Fibroblast of villous mesenchyme (primary cell): Measurements from ENCODE around the gene FTO. TPM values are rescaled to one million over a fixed set of nuclear protein-coding genes. Genes with fewer than 3 reads are reported as not detected.

Experiments used
- DNase-seq: peaks from one replicate; pipeline ENCODE4 v3.0.0-alpha.2; 2010; ENCODE audit warnings: low read depth
- H3K4me3 ChIP-seq: 2 replicates; pipeline ENCODE4 v1.5.1; 2011; ENCODE audit warnings: low read depth, mild to moderate bottlenecking, low read length
- CTCF ChIP-seq: IDR thresholded peaks from 2 replicates; pipeline ENCODE4 v1.5.1; 2012; ENCODE audit warnings: low read depth, mild to moderate bottlenecking, low read length; ENCODE audit not compliant: insufficient read depth
- total RNA-seq: library from RNA; depleted of rRNA; stranded (reverse); fragments of >200 nt; gene quantifications from 2 replicates; pipeline ENCODE4 v1.2.3, GENCODE V29; 2012

FTO gene
- total RNA-seq, 1 donor: 157 TPM

GRCh38 chr16:53757971-53758609, 54.1 kb downstream of the FTO start:
- no peak for TF ChIP-seq CTCF
- DNase-seq: no peak
- no peak overlapping the region for H3K4me3 ChIP-seq

- TF ChIP-seq CTCF: no peak
- no peak for DNase-seq
- H3K4me3 ChIP-seq: no peak overlapping the region
Observed at GRCh38 chr16:53761962-53762703, 58.2 kb downstream of the FTO start.

GRCh38 chr16:53766304-53767016, 62.5 kb downstream of the FTO start:
- no peak for DNase-seq
- H3K4me3 ChIP-seq: no peak overlapping the region
- TF ChIP-seq CTCF: no peak

- TF ChIP-seq CTCF: no peak
- H3K4me3 ChIP-seq: no peak overlapping the region
- peak; percentile 88 for DNase-seq
Observed at GRCh38 chr16:53768167-53768566, 64.2 kb downstream of the FTO start.

GRCh38 chr16:53768593-53768992, 64.6 kb downstream of the FTO start:
- no peak overlapping the region for H3K4me3 ChIP-seq
- peak; percentile 97 for DNase-seq
- TF ChIP-seq CTCF: no peak

GRCh38 chr16:53769185-53769584, 65.2 kb downstream of the FTO start:
- TF ChIP-seq CTCF: no peak
- no peak for DNase-seq
- no peak overlapping the region for H3K4me3 ChIP-seq
